GF-D8 (cell line): Measurements from ENCODE around the gene NRF1.
"Not testable (repeated sequence)": the region's sequence is repeated elsewhere in the genome, so short reads cannot be mapped to it uniquely, and the experiment has no call there.

Experiments used
- DNase-seq: peaks from one replicate; lab custom pipeline; 2025; lab: John Stamatoyannopoulos, UW

NRF1 gene

GRCh38 chr7:129649128-129649690, 37.7 kb downstream of the NRF1 start:
- DNase-seq: no peak

DNA sequence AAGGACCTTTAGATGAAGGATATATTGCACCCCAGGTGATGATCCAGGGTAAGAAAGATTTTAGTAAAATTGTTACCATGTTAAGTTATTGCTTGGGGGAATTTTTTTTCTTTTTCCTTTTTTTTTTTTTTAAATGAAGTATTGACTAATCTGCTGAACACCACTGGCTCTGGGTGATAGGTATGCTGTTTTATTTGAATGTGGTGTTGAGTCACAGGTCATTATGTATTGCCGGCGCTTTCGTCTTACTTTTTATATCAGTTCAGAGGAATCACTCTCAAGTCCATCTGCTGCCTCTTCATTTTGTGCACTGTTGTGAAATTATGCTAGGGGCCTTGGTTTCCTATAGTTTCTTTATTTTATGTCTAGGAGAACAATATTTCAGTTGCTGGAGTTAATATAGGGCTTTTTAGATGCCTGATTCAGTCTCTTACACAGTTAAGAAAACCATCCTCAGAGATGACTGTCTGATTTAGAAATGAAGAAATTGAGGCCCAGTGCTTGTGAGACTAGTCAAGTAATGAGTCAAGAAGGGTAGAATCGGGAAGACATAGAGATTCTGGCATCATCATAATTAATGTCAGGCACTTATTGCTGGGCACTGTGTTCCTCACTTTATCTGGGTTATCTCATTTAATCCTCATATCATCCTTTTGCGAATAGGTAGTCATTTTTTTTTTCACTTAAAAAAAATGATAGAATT, 38.7 kb downstream of the NRF1 start:
- no peak for DNase-seq

GRCh38 chr7:129652914-129653313, 41.4 kb downstream of the NRF1 start:
- no peak for DNase-seq

DNA sequence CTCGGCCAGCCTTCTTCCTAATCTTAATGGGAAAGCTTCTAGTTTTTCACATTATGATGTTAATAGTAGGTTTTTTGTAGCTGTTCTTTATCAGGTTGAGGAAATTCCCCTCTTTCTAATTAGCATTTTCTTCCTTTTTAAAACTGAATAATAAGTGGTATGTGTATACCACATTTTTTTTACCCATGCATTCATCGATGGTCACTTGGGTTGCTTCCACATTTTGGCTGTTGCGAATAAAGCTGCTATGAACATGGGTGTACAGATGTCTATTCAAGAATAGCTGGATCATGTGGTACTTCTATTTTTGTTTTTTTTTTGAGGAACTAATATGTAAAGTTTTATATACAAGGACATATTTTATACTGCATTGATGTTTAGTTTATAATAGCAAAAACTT, 44.3 kb downstream of the NRF1 start:
- DNase-seq: no peak

- no peak for DNase-seq
Measured at GRCh38 chr7:129657363-129657762, 45.8 kb downstream of the NRF1 start.

- not testable (repeated sequence) for DNase-seq
Measured at GRCh38 chr7:129659907-129660306, 48.4 kb downstream of the NRF1 start.

- no peak for DNase-seq
Measured at GRCh38 chr7:129661645-129662182, 50.2 kb downstream of the NRF1 start.

DNA sequence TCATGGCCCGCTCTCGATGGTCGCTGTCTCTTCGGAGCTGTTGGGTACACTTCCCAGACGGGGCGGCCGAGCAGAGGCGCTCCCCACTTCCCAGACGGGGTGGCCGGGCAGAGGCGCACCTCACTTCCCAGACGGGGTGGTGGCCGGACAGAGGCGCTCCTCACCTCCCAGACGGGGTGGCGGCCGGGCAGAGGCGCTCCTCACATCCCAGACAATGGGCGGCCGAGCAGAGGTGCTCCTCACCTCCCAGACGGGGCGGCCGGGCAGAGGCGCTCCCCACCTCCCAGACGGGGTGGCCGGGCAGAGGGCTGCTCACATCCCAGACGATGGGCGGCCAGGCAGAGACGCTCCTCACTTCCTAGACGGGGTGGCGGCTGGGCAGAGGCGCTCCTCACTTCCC, 51.7 kb downstream of the NRF1 start:
- not testable (repeated sequence) for DNase-seq

DNA sequence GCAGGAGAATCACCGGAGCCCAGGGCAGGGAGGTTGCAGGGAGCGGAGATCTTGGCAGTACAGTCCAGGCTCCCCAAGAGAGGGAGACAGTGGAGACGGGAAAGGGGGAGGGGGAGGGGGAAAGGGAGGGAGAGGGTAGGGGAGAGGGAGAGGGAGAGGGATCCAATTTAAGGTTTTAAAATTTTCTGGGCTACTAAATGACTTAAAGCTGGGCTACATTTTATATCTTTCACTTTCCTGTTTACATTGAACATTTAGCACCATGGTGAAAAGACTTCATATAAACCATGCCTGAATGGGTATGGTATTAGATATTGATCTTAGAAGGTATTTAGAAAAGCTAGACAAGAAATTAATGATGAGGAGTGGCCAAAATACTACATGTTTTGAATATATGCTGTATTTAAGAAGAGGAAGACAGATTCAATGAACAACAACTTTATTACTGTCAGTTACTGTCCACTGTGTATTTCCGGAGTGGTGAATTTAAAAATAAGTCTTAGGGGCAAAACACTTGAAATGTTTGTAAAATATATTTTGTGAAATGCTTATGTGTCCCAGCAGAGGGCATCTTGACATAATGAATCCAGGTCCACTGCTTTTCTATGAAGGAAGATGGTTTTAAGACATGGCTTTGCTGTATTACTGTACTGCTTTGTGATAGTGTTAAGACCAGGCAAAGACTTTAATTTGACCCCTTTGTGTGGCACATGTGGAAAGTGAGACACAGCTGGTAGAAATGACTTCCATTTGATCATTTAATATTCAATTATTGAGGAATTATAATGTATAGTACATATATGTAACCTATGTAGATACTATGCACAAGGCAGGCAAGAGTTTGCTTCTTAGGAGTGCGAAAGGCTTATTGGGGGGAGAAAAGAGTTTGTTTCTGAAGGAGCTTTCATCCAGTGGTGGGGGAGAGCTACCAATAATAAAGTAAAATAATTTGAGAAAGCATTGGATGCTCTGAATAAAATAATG, 52.8 kb downstream of the NRF1 start:
- peak; percentile 13 for DNase-seq

GRCh38 chr7:129665013-129665401, 53.5 kb downstream of the NRF1 start:
- DNase-seq: no peak

DNA sequence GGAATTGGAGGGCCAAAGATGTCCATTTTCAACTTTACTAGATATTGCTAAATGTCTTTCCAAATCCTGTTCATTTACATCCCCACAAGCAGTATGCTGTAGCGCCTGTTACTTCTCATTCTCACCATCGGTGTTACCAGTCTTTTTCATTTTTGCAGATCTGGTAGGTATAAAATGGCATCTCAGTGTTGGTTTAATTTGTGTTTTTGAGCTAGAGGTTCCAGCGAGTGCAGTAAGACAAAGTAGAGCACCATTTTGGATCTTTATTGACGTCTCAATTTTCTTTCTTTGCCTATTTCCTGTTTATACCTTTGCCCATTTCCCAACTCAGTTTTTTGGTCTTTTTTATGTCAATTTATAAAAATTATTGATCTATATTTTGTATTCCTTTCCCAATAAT, 55.6 kb downstream of the NRF1 start:
- DNase-seq: no peak

DNA sequence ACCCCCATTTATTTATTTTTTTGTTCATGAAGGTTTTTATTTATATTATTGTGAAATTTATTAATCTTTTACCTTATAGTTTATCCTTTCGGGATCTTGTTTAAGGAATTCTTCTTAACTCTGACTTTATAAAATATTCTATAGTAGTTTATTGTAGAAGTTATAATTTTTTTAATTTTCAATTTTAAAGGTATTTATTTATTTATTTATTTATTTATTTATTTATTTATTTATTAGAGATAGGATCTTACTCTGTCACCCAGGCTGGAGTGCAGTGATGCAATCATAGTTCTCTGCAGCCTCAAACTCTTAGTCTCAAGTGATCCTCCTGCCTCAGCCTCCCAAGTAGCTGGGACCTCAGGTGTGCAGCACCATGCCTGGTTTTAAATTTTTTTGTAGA, 56.0 kb downstream of the NRF1 start:
- DNase-seq: no peak

GRCh38 chr7:129669901-129670300, 58.4 kb downstream of the NRF1 start:
- DNase-seq: no peak

- DNase-seq: no peak
Measured at GRCh38 chr7:129670656-129671055, 59.1 kb downstream of the NRF1 start.

DNA sequence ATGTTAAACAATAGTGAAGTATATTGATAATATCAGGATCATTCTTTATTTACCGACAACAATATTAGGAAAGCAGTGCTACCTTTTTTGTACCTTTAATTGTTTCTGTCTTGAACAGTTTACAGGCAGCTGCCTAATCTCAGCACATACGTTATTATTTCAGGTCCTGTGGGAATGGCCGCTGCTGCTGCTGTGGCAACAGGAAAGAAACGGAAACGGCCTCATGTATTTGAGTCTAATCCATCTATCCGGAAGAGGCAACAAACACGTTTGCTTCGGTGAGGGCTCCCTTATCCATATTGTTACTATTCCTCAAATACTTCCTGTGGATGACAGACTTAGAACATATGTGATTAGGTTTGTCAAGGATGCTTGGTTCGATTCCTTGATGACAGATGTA, 59.7 kb downstream of the NRF1 start:
- no peak for DNase-seq

- DNase-seq: not testable (repeated sequence)
Measured at GRCh38 chr7:129674475-129674874, 63.0 kb downstream of the NRF1 start.

DNA sequence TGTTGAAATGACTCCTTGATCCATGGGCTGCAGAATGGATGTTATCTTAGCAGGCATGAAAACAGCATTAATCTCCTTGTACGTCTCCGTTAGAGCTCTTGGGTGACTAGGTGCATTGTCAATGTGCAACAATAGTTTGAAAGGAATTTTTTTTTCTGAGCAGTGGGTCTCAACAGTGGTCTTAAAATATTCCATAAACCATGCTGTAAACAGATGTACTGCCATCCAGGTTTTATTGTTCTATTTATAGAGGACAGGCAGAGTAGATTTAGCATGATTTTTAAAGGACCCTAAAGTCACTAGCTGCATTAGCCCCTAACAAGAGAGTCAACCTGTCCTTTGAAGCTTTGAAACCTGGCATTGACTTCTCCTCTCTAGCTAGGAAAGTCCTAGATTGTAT, 64.0 kb downstream of the NRF1 start:
- DNase-seq: no peak

DNA sequence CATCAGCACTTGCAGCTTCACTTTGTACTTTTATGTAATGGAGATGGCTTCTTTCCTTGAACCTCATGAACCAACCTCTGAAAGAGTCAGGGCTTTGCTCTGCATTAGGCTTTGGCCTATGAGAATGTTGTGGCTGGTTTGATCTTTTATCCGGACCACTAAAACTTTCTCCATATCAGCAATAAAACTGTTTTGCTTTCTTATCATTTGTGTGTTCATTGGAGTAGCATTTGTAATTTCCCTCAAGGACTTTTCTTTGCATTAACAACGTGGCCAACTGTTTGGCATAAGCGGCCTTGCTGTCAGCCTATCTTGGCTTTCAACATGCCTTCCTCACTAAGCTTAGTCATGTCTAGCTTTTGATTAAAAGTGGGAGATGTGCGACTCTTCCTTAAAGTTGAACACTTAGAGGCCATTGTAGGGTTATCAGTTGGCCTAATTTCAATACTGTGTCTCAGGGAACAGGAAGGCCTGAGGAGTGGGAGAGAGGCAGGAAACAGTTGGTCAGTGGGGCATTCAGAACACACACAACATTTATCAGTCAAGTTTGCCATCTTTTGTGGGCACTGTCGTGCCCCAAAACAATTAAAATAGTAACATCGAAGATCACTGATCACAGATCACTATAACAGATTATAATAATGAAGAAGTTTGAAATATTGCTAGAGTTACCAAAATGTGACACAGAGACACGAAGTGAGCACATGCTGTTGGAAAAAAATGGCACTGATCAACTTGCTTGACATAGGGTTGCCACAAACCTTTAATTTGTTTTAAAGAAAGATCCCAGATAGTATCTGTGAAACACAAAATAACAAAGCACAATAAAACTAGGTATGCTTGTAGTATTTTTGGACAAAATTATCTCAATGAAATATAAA, 64.7 kb downstream of the NRF1 start:
- no peak for DNase-seq

DNA sequence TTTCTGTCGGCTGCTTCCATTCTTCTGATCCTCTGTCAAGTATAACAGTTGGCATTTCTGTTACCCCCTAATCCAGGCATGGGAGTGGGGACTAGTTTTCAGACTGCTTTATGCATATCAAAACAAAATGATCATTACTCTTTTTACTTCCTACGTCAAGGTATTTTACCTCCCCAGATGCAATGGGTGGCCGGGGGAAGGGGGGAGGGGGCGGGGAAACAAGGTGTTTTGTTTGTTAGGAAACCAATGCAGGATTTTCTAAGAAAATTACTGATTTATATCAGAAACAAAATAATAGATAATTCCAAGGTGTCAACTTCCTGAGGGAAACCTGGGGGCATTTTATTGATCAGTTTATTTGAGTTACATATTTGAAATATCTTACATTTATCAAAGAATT, 66.3 kb downstream of the NRF1 start:
- DNase-seq: no peak

DNA sequence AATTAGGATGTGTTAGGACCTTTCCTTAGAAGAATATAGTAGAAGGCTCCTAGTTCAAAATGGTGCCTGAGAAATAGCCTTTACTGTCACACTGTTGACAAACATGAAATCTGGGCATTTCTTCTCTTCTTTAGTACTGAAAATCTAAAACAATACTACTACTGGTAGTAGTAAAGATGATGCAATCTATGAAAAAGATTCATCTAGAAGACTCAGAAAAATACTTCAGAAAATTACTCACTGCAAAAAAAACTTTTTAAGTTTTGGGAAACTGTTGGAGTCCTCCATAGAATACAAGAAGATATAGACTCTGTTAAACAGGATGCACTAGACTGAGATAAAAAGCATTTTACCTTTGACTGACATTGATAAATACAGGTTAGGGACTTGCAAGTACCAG, 67.1 kb downstream of the NRF1 start:
- no peak for DNase-seq

- no peak for DNase-seq
Measured at GRCh38 chr7:129680400-129680799, 68.9 kb downstream of the NRF1 start.

DNA sequence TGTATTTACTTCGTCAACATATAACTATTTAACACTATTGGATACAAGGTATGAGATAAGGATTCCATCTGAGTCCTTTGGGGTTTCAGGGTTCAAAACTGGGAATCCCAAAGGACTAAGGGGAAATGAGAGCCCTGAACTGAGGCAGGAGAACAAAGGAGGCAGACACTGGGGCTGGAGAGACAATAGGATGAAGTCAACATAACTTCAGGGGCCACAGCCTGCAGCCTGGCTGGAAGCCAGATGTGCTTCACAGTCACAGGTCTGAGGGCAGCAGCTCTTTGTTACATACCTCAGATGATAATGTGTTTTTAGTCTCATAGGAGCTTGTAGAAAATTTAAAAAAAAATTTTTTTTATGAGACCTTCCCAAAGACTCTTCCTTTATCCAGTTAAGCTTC, 73.3 kb downstream of the NRF1 start:
- DNase-seq: no peak
